GM12878 (cell line): ENCODE results near the gene NINJ1. TPM values are rescaled to one million over a fixed set of nuclear protein-coding genes. Genes with fewer than 3 reads are reported as not detected.
A peak's percentile ranks its signal among the peaks of the same experiment; 100 is the strongest.

Experiments
- BCLAF1 ChIP-seq: fragments of 450-650 bp; IDR thresholded peaks from 2 replicates; pipeline ENCODE4 v1.6.1; 2017; ENCODE audit warnings: antibody characterized with exemption, mild to moderate bottlenecking, moderate library complexity
- CBX3 ChIP-seq: fragments of 200-600 bp; sonication (generic); IDR thresholded peaks from 2 replicates; pipeline ENCODE4 v1.6.1; 2016; ENCODE audit warnings: low read depth, borderline replicate concordance
- CBX5 ChIP-seq: sonication (generic); IDR thresholded peaks from 2 replicates; pipeline ENCODE4 v1.6.1; 2016; ENCODE audit warnings: low read depth, moderate library complexity, mild to moderate bottlenecking, inconsistent platforms
- CEBPB ChIP-seq, 2 experiments: fragments of 150-350 bp in 1 of 2; IDR thresholded peaks; 2 replicates each; pipeline ENCODE4 v1.6.1; 2012 to 2014; ENCODE audit warnings: low read depth in 2 of 2, low read length in 2 of 2, borderline replicate concordance in 1 of 2, inconsistent platforms in 1 of 2
- CHD2 ChIP-seq: IDR thresholded peaks from 2 replicates; pipeline ENCODE4 v1.6.1; 2011; ENCODE audit warnings: low read depth, low read length, improper control_type of control experiment, borderline replicate concordance
- E4F1 ChIP-seq: fragments of 450-650 bp; IDR thresholded peaks from 2 replicates; pipeline ENCODE4 v1.6.1; 2018; ENCODE audit warnings: borderline replicate concordance, mild to moderate bottlenecking; ENCODE audit not compliant: partially characterized antibody
- FOXK2 ChIP-seq: fragments of 450-650 bp; IDR thresholded peaks from 2 replicates; pipeline ENCODE4 v1.6.1; 2017; ENCODE audit warnings: mild to moderate bottlenecking, moderate library complexity
- GABPA ChIP-seq: IDR thresholded peaks from 2 replicates; pipeline ENCODE4 v1.6.1; 2014; ENCODE audit warnings: antibody characterized with exemption, low read depth, mild to moderate bottlenecking, inconsistent platforms
- HSF1 ChIP-seq: fragments of 150-350 bp; IDR thresholded peaks from 2 replicates; pipeline ENCODE4 v1.6.1; 2014; ENCODE audit warnings: mild to moderate bottlenecking, low read depth, low read length
- IRF4 ChIP-seq: IDR thresholded peaks from 2 replicates; pipeline ENCODE4 v1.6.1; 2011; ENCODE audit warnings: low read depth, low read length
- MTA2 ChIP-seq: fragments of 450-650 bp; IDR thresholded peaks from 2 replicates; pipeline ENCODE4 v1.6.1; 2016; ENCODE audit warnings: low read depth, mild to moderate bottlenecking, moderate library complexity
- MTA3 ChIP-seq: IDR thresholded peaks from 2 replicates; pipeline ENCODE4 v1.6.1; 2012; ENCODE audit warnings: low read length, inconsistent platforms, borderline replicate concordance
- MYC ChIP-seq: IDR thresholded peaks from 2 replicates; pipeline ENCODE4 v1.6.1; 2011; ENCODE audit warnings: mild to moderate bottlenecking, low read length, moderate library complexity, inconsistent platforms; ENCODE audit not compliant: insufficient read depth, insufficient replicate concordance, insufficient read length, severe bottlenecking
- NFIC ChIP-seq: IDR thresholded peaks from 2 replicates; pipeline ENCODE4 v1.6.1; 2012; ENCODE audit warnings: low read depth, mild to moderate bottlenecking, inconsistent platforms, low read length, moderate library complexity
- PBX3 ChIP-seq: IDR thresholded peaks from 2 replicates; pipeline ENCODE4 v1.6.1; 2011; ENCODE audit warnings: mild to moderate bottlenecking, low read depth, low read length, moderate library complexity; ENCODE audit not compliant: insufficient replicate concordance
- PKNOX1 ChIP-seq: fragments of 450-650 bp; IDR thresholded peaks from 2 replicates; pipeline ENCODE4 v1.6.1; 2016; ENCODE audit warnings: mild to moderate bottlenecking
- RBBP5 ChIP-seq: fragments of 200-600 bp; sonication (generic); conservative IDR thresholded peaks from 2 replicates; pipeline ENCODE4 v1.6.1; 2016
- RELA ChIP-seq: fragments of 450-650 bp; IDR thresholded peaks from 2 replicates; pipeline ENCODE4 v1.8.0; 2014; ENCODE audit warnings: borderline replicate concordance; ENCODE audit not compliant: partially characterized antibody
- SP1 ChIP-seq: IDR thresholded peaks from one replicate; pipeline ENCODE4 v1.6.1; 2011; ENCODE audit warnings: low read depth, low read length
- SREBF2 ChIP-seq: IDR thresholded peaks from 2 replicates; pipeline ENCODE4 v1.6.1; 2012; ENCODE audit warnings: mild to moderate bottlenecking, low read length
- TARDBP ChIP-seq: IDR thresholded peaks from 2 replicates; pipeline ENCODE4 v1.6.1; 2016; ENCODE audit warnings: borderline replicate concordance
- USF1 ChIP-seq: IDR thresholded peaks from 2 replicates; pipeline ENCODE4 v1.6.1; 2011; ENCODE audit warnings: borderline replicate concordance, low read depth, mild to moderate bottlenecking, moderate library complexity, mixed read lengths, low read length; ENCODE audit not compliant: insufficient read depth; ENCODE audit errors: extremely low read length
- polyA plus RNA-seq, 11 experiments: library from polyadenylated mRNA; depleted of rRNA in 4 of 11; unstranded in 6 of 11; stranded (reverse) in 5 of 11; fragments of >200 nt; fragmentation: Nextera tagmentation in 4 of 11; fragmentation: Illumina TruSeq in 1 of 11; extraction: Ambion mirVana in 4 of 11; extraction: Trizol in 1 of 11; gene quantifications; 1 replicate in 1 of 11; 2 replicates in 10 of 11; pipeline versions ENCODE4 v1.2.1 to v1.2.3, GENCODE V29; 2011 to 2016; ENCODE audit warnings: inconsistent platforms in 2 of 11, missing spikeins in 2 of 11, low read depth in 1 of 11
- total RNA-seq, 4 experiments: library from RNA; depleted of rRNA in 3 of 4; stranded (reverse); fragments of >200 nt in 3 of 4; fragmentation: Illumina TruSeq in 1 of 4; extraction: Trizol in 1 of 4; gene quantifications; 2 replicates each; pipeline versions ENCODE4 v1.2.1 to v1.2.3, GENCODE V29; 2013 to 2021

NINJ1 gene
- total and polyA plus RNA-seq, 10 of the 15 experiments (the other 5 are each of a cell fraction or from before 2014, with no cell fraction given), result 0.64 to 33.5 (median 17.1) TPM

GRCh38 chr9:93133681-93134014 lies 403 bp downstream of the NINJ1 start (continued):
- TF ChIP-seq PBX3 (no peak), CEBPB (IDR thresholded peaks at IDR 0.05; ENCODE audit: borderline replicate concordance in 1 of 2, low read depth in 2 of 2, low read length in 2 of 2) (0 out of 4 replicates have a peak, but pooled peaks of 1 of the 2 experiments have one; percentile 2), SREBF2 (no peak), MYC (no peak), USF1 (no peak), MTA3 (no peak), GABPA (no peak), FOXK2 (no peak), RBBP5 (no peak), SP1 (peak; percentile 6), BCLAF1 (0 out of 2 replicates have a peak, but pooled peaks have one; percentile 40), NFIC (no peak), PKNOX1 (no peak), HSF1 (no peak), IRF4 (no peak), E4F1 (no peak), RELA (no peak), CBX3 (no peak), TARDBP (no peak), MTA2 (no peak), CBX5 (no peak), CHD2 (no peak)
